GM21723 (cell line): ENCODE results near the gene PLEKHF1.
"Not testable (repeated sequence)": the region's sequence is repeated elsewhere in the genome, so short reads cannot be mapped to it uniquely, and the experiment has no call there.

Source experiments
- ATAC-seq: cut with Tn5 transposase; IDR thresholded peaks from one replicate; pipeline ENCODE4 v1.9.1; 2021; ENCODE audit warnings: mild to moderate bottlenecking, moderate library complexity; ENCODE audit not compliant: unreplicated experiment

Gene PLEKHF1

GRCh38 chr19:29663861-29664752 is 1.2 kb upstream of the PLEKHF1 start:
- ATAC-seq: no peak

- ATAC-seq: no peak
These were observed 477 bp upstream of the PLEKHF1 start for GRCh38 chr19:29664753-29665214.

GRCh38 chr19:29665826-29666577 is 741 bp downstream of the PLEKHF1 start:
- ATAC-seq: no peak

GRCh38 chr19:29666578-29667386 is 1.5 kb downstream of the PLEKHF1 start:
- no peak for ATAC-seq

- no peak for ATAC-seq
These were observed 2.1 kb downstream of the PLEKHF1 start for GRCh38 chr19:29667387-29667783.

GRCh38 chr19:29667901-29668341 is 2.7 kb downstream of the PLEKHF1 start:
- ATAC-seq: no peak

GRCh38 chr19:29668746-29669609 is 3.7 kb downstream of the PLEKHF1 start:
- no peak for ATAC-seq

- no peak for ATAC-seq
These were observed 5.0 kb downstream of the PLEKHF1 start for GRCh38 chr19:29670255-29670654.

- ATAC-seq: not testable (repeated sequence)
These were observed 5.7 kb downstream of the PLEKHF1 start for GRCh38 chr19:29671026-29671392.

- peak; percentile 58 for ATAC-seq
These were observed 6.3 kb downstream of the PLEKHF1 start for GRCh38 chr19:29671393-29672160.

- no peak for ATAC-seq
These were observed 7.2 kb downstream of the PLEKHF1 start for GRCh38 chr19:29672319-29672932.

- no peak for ATAC-seq
These were observed 7.7 kb downstream of the PLEKHF1 start for GRCh38 chr19:29672933-29673336.

- ATAC-seq: no peak
These were observed 8.4 kb downstream of the PLEKHF1 start for GRCh38 chr19:29673451-29674371.

GRCh38 chr19:29674374-29675119 is 9.3 kb downstream of the PLEKHF1 start:
- no peak for ATAC-seq

GRCh38 chr19:29675120-29675649 is 9.9 kb downstream of the PLEKHF1 start:
- no peak for ATAC-seq

- ATAC-seq: no peak
These were observed 10.5 kb downstream of the PLEKHF1 start for GRCh38 chr19:29675650-29676186.

GRCh38 chr19:29676586-29676985 is 11.3 kb downstream of the PLEKHF1 start:
- no peak for ATAC-seq
